Hippocampal formation (tissue), 2 donors: ENCODE measurements around the gene MT1H.
A peak's percentile ranks its signal among the peaks of the same experiment; 100 is the strongest.
"Not testable (repeated sequence)": the region's sequence is repeated elsewhere in the genome, so short reads cannot be mapped to it uniquely, and the experiment has no call there.

Experiments
- DNase-seq, 2 donors: peaks; one replicate each; lab custom pipeline; 2025; lab: John Stamatoyannopoulos, UW

Gene MT1H

DNA sequence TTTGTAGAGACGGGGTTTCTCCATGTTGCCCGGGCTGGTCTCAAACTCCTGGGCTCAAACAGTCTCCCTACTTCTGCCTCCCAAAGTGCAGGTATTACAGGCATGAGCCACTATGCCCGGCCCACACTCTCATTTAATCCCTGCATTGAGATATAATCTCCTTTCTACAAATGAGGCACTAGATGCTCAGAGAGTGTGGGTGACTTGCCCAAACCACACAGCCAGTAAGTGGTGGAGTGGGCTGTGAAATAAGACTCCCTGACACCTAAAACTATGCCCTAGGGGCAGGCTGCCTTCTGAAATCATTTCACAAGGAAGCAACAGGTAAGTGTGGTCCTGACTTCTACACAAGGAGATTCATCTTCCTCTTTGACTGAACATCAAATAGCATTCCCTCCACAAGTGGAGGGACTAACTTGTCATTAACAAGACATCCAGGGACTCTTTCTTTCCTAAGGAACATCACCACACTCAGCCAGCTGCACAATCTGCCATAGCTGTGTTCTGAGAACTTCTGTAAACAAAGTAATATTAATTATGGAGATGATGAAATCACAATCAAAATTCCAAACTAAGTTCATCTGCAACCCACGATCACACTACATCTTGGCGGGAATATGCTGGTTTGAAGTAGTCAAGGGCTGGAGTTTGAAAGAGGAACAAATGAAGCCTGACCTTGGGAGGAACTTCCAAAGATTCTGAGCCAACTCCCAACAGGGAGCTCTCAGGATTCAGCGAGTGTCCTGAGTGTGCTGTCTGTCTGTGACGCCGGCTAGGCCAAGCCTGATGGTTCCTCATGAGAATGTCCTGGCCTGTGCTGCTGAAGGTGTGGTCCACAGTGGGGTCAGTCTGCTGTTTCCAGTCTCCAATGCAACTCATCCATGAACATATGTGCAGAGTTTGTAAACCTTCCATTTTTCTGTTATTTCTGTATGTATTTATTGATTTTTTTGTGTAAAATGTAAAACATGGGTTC lies 4.0 kb upstream of the MT1H start:
- DNase-seq = not testable (repeated sequence)

DNA sequence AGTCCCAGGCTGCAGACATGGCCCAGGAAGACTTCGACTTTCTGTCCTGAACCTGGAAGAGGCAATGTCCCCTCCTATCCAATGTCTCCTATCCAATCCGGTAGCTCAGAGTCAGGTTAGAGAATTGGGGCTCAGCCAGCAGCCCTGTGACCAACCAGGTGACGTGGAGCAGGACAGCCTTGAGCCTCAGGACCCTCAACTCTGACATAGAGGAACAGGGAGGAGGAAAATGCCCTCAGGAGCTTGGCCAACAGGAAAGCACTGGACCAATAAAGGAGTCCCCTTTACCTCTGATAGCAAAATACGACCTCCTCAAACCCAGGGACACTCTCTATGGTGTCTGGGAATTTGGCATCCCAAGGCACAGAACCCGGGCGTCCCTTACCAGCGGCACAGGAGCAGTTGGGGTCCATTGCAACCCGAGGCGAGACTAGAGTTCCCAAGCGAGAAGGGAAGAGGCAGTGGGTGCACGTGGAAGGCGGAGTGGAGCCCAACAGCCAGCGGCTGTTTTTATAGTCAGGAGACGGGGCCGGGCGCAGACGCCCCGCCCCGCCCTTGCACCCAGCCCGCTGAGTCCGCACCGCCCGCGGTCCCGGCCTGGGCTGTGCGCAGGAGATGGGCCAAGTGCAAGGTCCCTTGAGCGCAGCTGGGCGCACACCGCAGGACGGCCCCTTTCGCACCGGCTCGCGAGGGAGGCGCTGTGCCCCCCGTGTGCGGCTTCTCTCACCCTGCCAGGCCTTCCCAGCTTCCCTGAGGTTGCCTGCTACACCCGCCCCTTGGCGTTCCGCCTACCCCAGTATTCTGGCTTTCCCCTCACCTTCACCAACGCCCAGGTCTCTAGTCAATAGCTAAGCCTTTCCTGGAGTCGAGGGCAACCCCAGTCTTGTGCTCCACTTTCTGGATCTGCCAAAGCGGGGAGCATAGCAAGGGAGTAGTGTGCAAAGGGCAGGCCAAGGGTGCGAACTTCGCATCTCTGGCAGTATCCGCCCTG lies 1.7 kb upstream of the MT1H start, which contains the start of gene MT1G:
Gene MT1G, minus strand, starts transcription at position 485 of the 991 bp plus-strand sequence. Its CDS starts 72 bp downstream, at position 413.
- peak in 1 of 2 donors; percentile 18 for DNase-seq

DNA sequence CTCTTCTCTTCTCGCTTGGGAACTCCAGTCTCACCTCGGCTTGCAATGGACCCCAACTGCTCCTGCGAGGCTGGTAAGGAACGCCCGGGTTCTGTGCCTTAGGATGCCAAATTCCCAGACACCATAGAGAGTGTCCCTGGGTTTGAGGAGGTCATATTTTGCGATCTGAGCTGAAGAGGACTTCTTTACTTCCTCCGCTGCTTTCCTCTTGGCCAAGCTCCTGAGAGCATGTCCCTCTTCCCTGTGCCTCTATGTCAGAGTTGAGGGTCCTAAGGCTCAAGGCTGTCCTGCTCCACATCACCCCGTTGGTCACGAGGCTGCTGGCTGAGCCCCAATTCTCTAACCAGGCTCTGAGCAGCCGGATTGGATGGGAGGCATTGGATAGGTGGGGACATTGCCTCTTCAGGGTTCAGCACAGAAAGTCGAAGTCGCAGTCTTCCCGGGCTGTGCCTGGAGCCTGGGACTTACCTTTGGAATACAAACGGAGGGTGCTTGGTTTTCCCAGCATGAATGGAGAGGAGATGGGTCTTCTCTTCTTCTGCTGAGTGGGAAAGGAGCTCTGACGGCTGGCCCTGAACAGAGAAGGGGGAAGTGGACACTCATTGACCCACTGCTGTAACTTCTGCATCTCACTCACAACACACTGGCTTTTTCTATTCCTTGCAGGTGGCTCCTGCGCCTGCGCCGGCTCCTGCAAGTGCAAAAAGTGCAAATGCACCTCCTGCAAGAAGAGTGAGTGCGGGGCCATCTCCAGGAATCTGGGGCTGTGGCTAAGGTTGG lies 416 bp downstream of the MT1H start:
- DNase-seq = no peak

DNA sequence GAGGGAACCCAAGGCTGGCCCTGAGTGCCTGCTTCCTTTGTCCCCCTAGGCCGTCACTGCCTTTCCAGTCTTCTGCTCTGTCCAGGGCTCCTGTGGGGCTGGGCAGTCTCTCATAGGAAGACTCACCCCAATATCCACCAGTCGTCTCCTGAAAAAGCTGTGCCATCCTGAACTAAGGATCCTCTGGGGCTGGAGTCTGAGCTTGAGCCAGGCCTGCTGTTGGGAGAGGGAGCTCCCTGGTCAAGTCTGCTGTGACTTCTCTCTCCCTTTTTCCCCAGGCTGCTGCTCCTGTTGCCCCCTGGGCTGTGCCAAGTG lies 963 bp downstream of the MT1H start:
- no peak for DNase-seq

DNA sequence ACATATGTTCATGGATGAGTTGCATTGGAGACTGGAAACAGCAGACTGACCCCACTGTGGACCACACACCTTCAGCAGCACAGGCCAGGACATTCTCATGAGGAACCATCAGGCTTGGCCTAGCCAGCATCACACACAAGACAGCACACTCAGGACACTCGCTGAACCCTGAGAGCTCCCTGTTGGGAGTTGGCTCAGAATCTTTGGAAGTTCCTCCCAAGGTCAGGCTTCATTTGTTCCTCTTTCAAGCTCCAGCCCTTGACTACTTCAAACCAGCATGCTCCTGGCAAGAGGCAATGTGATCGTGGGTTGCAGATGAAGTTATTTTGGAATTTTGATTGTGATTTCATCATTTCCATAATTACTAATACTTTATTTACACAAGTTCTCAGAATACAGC lies 2.1 kb downstream of the MT1H start:
- DNase-seq = not testable (repeated sequence)

DNA sequence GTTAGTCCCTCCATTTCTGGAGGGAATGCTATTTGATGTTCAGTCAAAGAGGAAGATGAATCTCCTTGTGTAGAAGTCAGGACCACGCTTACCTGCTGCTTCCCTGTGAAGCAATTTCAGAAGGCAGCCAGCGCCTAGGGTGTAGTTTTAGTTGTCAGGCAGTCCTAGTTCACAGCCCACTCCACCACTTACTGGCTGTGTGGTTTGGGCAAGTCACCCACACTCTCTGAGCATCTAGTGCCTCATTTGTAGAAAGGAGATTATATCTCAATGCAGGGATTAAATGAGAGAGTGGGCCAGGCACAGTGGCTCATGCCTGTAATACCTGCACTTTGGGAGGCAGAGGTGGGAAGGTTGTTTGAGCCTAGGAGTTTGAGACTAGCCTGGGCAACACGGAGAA lies 2.6 kb downstream of the MT1H start:
- not testable (repeated sequence) for DNase-seq

DNA sequence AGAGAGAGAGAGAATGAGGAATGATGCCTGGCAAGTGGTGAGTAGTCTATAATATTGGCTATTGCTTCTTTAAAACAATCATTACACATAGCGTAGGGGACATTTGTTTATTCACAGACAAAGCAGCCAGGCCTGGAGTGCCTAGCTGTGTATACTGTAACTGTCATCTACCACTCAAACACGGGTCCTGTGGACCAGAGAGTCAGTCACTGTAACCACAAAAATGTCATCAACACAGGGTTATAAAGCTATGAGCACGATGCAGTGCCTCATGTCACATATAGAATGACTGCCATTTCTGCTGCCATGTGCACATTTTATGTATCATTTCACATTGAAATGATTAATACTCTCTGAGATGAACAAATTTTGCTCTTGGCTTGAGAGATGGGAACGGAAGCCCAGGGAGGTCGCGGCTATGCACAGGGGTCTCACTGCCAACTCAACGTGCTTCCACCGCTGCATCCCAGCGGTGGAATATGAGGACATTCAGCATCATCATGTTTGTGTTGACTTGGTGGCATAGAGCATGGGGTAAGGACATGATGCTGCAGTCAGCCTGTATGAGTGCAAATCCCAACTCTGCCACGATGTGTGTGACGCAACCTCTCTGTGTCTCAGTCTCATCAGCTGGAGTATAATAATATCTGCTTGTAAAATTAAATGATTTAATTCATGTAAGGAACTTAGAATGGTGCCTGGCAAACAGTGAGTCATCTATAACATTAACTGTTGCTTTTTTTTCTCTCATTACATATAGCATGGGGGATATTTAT lies 3.3 kb downstream of the MT1H start:
- no peak for DNase-seq

DNA sequence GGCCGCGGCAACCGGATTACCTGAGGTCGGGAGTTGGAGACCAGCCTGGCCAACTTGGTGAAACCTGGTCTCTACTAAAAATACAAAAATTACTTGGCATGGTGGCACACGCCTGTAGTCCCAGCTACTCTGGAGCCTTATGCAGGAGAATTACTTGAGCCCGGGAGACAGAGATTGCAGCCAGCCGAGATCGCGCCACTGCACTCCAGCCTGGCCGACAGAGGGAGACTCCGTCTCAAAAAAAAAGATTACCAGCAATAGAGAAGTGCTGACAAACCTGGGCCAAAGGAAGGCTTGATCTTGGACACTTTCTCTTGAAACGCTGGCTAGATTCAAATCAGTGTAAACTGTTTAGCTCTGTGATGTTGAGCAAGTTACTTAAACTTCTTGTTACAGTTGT lies 4.3 kb downstream of the MT1H start:
- DNase-seq = no peak

DNA sequence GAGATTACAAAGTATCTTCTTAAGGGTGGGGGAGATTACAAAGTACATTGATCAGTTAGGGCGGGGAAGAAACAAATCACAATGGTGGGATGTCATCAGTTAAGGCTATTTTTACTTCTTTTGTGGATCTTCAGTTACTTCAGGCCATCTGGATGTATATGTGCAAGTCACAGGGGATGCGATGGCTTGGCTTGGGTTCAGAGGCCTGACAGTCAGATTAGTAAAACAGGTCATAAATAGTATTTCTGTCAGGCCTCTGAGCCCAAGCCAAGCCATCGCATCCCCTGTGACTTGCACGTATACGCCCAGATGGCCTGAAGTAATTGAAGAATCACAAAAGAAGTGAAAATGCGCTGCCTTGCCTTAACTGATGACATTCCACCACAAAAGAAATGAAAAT lies 5.0 kb downstream of the MT1H start:
- not testable (repeated sequence) for DNase-seq

DNA sequence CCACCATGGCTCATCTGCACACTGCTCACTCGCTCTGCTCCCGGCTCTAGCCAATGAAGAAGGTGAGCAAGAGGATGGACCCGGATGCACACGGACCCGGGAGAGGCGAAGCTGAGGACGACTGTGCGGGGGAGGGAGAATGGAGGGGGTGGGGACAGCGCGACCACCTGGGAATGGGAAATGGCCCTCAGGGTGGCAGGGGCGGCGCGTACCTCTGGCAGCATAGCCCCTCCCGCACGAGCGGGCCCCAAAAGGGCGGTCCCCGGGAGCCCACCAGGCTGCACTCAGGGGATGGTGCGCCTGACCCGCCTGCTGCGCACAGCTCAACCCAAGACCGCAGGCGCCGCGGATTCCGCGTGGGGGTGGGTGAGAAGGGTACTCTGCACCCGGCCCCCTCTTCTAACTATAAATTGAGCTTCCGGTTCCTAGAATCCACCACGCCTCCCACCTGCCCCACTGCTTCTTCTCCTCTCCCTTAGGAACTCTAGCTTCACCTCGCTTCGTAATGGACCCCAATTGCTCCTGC lies 6.1 kb downstream of the MT1H start:
- DNase-seq = no peak

DNA sequence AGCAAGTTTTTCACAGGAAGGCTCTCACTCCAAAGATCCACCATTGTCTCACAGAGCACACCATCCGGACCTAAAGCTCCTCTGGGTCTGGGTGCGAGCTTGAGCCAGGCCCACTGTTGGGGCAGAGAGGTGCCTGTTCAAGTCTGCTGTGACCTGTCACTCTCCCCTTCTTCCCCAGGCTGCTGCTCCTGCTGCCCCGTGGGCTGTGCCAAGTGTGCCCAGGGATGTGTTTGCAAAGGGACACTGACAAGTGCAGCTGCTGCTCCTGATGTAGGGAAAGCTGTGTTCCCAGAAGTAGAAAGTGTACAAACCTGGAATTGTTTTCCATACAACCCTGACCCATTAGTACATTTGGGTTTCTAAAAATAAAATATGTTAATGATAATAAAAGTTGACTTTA lies 7.9 kb downstream of the MT1H start:
- DNase-seq = no peak

DNA sequence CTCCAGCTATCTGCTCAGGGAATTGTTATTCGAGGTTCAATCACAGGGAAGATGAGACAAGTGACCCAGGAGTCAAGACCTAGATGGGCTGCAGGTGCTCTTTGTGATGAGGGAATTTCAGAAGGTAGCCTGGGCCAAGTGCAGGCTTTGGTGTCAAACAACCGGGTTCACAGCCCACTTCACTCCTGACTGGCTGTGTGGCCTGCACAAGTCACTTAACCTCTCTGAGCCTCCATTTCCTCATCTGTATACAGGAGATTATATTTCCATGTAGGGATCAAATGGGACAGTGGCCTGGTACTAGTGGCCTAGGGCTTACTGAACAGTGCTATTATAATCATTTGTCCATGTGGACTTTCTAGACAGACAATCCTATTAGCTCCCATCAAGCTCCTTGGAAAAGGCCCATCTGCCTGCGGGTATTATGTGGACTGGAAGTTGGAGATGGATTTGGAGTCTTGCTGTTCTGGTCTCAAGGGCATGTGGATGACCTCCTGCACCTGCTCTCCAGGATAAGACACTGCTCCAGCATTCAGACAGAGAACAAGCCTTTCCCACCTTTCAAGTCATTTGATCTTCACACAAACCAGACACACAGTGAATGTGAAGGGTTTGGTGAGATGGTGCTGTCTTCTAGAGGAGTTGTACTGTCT lies 9.6 kb downstream of the MT1H start:
- DNase-seq = no peak

DNA sequence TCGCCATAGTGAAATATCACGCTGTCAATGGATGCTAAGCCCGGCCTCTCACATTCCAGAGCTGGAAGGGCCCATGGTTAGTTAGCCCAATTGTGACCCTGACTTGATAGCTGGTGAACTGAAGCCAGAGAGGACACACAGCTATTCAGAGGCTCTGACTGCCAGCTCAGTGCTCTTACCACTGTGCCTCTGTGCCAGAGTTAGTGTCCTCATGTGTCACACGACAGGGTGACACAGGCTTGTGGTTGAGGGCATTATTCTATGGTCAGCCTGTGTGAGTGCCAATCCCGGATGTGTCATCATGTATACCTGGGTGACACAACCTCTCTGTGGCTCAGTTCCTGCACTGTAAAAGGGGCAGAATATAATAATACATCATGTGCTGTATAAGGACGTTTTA lies 10.2 kb downstream of the MT1H start:
- no peak for DNase-seq

DNA sequence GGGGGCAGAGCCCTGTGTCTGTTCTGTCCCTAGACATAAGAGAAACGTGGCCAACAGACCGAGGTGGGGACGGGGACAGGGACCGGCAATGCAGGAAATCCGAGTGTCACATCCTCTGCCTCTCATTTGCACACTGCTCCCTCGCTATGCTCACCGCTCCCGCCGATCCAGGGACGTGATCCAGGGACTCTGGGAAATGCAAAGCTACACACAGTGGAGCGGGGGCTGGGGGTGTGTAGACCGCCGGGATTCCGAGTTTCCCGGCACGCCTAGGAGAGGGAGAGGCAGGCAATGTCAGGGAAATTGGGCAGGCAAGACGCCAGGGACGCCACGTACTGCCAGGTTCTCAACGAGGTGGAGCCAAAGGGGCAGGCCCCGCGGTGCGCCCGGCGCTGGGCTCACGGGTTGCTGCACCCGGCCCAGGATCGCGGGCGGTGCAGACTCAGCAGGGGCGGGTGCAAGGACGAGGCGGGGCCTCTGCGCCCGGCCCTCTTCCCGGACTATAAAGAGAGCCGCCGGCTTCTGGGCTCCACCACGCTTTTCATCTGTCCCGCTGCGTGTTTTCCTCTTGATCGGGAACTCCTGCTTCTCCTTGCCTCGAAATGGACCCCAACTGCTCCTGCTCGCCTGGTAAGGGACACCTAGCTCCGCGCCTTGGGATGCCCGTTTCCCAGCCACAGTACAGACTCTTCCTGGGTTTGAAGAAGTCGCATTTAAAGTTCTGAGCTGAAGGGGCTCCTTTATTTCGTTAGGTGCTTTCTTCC lies 12.5 kb downstream of the MT1H start, which contains the start of gene MT1X:
Gene MT1X, plus strand, starts transcription at position 532 of the 764 bp plus-strand sequence. Its CDS starts 71 bp downstream, at position 603.
- peak; percentile 78 to 81 for DNase-seq

DNA sequence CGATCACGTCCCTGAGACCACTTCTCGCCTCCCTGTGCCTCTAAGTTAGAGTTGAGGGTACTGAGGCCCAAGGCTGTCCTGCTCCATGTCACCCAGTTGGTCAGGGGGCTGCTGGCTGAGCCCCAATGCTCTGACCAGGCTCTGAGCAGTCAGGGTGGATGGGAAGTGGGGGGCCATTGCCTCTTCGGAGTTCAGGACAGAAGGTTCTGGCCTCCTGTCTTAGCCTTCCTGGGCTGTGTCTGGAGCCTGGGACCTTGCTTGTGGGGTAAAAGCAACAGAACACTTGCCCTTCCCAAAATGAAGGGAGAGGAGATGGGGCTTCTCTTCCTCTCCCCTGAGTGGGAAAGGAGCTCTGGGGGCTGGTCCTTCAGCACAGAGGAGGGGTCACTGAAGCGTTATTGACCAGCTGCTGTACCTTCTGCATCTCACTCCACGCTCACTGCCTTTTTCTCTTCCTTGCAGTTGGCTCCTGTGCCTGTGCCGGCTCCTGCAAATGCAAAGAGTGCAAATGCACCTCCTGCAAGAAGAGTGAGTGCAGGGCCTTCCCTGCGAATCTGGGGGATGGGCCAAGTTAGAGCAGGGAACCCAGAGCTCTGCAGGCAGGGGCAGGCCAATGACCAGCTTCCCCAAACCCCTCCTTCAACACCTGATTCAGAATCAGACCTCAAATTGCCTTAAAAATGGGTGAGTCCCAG lies 13.2 kb downstream of the MT1H start:
- DNase-seq = no peak

DNA sequence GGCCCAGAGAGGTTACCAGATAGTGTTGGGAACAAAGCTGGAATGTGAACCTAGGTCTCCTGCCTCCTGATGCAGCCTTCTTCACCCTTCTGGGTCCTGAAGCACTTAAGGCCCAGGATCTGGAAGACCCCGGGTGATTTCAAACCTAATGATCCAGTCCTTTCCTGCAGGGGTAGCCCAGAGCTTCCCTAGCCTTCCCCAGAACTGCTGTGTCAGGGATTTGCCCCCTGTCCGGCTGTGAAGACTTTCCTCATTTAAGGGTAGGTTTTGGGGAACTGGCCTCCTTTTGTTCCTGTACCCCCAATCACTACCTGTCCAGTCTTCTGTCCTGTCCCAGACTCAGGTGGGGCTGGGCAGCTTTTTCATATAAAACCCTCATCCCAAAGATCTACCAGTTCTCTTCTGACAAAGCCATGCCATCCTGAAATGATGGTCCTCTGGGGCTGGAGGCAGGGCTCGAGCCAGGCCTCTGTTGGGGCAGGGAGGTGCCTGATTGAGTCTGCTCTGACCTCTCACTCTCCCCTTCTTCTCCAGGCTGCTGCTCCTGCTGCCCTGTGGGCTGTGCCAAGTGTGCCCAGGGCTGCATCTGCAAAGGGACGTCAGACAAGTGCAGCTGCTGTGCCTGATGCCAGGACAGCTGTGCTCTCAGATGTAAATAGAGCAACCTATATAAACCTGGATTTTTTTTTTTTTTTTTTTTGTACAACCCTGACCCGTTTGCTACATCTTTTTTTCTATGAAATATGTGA lies 14.0 kb downstream of the MT1H start:
- DNase-seq = no peak

DNA sequence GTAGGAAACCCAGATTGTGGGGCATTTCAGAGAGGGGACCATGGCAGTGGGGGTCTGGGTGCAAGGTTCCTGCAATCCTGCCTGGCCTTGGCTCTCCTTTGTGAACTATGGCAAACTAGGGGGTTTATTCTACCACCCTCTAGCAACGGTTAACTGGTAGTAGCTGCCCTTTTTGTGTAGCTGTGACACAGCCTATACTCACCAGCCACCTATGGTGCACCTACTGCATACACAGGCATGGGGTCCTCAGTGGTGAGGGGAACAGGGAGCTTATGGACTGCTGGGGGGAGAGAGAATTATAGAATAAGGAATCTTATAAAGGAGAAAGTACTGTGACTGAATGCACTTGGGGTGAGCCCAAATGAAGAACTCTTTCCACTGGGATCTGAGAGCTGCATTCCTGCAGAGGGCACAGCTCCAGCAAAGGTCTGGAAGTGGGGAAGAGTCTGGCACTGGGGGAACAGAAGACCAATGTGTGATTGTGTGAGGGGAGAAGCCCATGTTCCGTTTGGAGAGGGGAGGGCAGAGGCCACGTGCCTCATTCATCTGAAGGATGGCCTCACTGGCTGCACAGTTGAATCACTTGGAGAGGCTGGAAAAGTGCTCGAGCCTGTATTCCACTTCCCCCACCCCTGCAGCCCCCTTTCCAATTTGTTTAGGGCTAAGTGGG lies 14.8 kb downstream of the MT1H start:
- DNase-seq = no peak
